NCI-H82 (cell line): ENCODE data around the gene KRT6B.

Experiments used
- DNase-seq: peaks from one replicate; lab custom pipeline; 2025; lab: John Stamatoyannopoulos, UW

KRT6B gene

DNA sequence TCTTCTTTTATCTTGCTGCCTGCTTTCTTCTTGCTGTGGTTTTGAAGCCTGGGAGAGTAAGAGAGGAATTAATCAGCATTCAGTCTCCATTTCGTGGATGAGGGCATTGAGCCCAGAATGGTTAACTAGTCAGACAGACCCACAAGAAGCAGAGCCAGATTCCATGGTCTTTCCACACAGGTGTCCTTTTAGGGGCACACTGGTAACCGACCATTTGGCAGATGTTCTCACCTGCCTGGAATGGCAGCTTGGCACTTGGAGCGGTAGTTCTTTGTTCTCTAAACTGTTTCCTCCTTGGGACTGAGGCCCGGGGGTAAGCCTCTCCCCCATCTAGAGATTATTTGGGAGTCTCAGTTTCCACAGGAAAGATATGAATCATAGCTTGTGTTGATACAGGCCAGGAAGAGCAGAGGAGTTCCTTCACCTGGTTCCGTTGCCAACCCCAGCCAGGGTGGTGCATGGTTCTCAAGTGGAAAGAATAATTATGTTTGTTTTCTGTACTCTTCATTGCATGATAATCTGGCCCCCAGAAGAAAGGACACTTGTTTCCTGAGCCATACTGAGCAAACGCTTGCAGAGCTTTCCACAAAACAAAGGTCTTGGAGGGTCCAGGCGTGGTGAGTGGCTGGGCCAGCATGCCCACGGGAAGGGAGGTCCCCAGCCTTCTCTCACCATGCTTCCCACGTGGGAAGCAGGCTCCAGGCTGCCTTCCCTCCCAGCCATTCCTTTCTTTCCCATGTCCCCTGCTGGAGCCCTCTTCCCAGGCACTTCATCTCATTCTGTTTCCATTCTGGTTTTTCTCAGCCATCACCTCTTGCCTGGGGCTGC is 15.7 kb downstream of the KRT6B start:
- no peak for DNase-seq

- no peak for DNase-seq
Measured at GRCh38 chr12:52435659-52435999, 16.3 kb downstream of the KRT6B start.

DNA sequence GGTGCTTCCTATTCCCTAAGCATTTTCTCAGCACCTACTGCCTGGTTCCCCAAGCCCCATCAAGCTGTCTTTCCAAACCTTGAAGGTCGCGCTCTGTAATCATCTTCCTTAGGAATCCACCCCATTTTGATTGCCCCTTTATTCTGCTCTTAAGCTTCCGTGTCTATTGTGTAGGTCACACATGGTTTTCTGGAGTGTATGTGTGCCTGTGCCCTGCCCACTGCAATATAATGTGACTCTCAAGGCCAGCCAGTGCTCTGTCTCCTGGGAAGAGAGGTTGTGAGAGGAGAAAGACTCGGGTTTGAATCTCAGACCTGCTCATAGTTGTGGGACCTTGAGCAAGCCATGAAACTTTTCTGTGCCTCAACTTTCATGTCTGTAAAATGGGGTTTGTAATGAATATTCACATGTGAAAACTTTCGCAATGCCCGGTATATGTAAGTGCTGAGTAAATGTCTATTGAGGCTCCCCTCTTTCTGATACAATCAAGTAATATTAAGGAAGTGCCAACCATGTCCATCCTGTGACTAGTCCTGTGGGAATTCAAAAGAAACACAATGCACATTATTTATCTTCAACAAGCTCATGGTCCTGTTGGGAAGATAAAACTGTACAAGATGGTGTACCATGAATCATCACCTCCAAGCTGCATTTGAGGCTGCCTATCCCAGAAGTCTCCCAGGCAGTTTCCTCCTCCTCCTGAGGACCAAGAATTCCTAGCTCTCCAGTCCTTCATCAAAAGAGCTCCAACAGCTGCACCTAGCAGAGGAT is 17.0 kb downstream of the KRT6B start:
- no peak for DNase-seq

DNA sequence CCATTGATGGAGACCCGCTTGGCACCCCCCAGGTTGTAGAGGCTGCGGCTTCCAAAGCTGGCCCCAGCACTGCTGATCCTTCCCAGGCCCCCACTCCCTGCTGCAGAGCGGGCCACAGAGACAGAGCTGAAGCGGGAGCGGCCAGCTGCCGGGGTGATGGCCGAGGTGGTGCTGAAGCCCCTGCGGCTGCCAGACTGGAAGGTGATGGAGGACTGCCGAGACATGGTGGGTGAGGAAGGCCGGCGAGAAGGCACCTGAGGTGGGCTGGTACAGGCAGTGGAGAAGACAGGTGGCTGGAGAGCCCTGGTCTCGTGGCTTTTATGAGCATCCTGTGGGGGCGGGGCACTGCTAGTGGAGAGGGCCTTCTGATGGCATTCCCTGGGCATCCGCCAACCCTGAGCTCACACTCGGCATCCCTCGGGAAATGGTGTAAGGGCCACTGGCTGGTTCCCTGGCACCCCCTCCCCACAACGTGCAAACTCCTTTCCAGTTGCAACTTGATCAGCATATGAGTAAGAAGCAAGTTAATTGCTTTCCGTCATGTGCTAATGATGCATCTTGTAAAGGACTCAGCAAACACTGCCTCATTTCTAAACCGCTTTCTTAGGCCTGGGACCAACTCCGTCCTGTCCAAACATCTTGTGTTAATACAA is 17.7 kb downstream of the KRT6B start, which contains the start of gene KRT75:
Gene KRT75, minus strand, starts transcription at position 291 of the 653 bp plus-strand sequence. Its CDS starts 67 bp downstream, at position 224.
- DNase-seq = no peak

DNA sequence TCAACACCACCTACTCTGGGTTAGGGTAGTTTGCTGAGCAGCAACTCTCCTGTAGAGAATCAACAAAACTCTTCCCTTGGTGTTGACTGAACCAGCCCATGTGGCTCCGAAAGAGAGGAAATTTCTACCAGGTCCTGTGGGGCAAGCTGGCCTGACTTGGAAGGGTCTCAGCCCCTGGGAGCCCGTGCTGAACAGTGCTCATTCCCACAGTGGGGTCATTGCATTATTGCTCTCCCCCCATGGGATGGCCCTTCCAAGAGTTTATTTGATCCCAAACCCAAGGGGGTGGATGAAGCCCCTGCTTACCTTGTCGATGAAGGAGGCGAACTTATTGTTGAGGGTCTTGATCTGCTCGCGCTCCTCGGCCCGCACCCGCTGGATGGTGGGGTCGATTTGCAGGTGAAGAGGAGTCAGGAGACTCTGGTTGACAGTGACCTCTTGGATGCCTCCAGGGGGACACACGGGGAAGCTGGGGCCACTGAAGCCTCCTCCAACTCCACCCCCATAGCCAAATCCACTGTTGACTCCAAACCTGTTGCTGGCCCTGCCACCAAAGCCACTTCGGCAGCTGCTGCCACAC is 18.4 kb downstream of the KRT6B start:
- DNase-seq = no peak

DNA sequence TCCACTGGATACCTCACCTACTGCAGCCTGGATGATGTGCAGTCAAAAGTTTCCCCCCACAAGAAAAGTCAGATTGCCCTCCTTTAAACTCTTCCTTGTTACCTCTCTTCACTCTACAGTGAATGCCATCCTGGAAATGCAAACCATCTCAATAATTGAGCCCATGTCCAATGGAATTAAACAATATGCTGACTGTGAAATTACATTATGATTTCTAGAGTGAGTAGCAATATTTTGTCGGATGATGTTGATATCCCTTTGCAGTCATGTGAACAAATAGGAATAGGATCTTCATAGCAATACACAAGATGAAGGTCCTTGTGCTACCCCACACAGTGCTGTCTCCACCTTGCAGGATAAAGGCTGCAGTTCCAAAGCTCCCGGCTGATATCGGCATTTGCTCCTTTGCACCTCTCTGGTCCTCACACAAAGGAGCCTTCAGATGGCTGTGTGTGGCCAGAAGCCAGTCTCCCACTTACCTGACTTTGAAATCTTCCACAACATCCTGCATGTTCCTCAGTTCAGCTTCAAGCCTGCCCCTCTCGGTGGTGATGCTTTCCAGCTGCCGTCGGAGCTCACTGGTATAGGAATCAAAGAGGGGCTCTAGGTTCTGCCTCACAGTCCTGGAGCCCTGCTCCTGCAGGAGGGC is 19.3 kb downstream of the KRT6B start:
- DNase-seq = no peak

GRCh38 chr12:52428121-52428520 is 23.8 kb downstream of the KRT6B start:
- no peak for DNase-seq

- DNase-seq = no peak
Measured at GRCh38 chr12:52427083-52427482, 24.9 kb downstream of the KRT6B start.

DNA sequence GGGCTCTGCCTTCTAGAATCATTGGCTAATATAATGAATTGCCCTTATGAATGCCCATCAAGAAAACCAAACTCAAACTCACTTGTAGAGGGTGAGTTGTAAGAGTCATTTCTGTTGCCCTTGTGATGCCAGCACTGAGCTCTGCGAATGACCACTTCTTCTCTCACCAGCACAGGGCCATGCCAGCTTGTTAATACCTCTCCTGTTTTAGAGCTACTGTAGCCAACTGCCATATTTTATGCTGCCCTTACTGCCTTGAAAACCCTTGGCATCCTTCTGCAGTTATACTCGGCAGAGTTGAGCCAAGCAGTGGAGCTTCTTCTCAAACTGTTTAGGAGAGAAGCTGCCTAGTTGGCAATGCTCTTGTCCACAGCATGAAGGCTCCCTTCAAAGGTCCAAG is 25.9 kb downstream of the KRT6B start:
- no peak for DNase-seq

GRCh38 chr12:52425466-52425865 is 26.5 kb downstream of the KRT6B start:
- DNase-seq = no peak

- no peak for DNase-seq
Measured at GRCh38 chr12:52423661-52424500, 28.1 kb downstream of the KRT6B start.

DNA sequence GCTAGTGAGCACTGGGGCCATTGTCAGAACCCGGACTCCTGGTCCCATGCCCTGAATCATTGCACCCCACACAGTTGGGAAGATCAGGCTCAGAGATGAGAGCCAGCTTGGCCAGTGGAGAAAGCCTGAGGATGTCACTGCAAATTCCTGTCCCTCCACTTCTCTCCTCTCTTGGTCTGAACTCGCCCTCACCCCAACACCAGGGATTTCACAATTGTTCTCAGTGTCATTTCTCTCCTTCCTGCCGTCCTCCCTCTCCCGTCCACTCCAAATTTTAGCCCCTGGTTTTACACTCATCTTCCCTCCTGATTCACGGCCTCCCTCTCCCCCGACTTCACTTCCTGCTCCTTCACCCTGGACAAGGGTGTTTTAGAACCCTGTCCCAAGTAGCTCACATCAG is 28.9 kb downstream of the KRT6B start:
- DNase-seq = no peak

- no peak for DNase-seq
Measured at GRCh38 chr12:52419656-52420055, 32.3 kb downstream of the KRT6B start.

GRCh38 chr12:52418576-52419110 is 33.3 kb downstream of the KRT6B start:
- no peak for DNase-seq

GRCh38 chr12:52417740-52418139 is 34.2 kb downstream of the KRT6B start:
- no peak for DNase-seq

DNA sequence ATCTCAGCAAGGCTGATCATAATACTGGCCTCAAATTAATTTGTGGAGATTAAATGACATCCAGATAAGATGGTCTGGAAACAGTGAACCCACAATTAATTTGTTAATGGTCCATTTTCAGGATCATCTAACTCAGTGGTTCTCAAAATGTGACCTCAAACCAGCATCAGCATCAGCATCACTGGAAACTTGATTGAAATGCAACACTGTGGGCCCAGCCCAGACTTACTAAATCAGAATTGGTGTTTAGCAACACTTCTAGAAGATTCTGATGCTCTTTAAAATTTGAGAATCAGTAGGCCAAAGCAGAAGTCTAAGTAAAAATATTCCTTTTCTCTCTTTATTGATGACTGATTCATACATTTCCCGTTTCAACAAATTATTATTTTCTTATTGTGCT is 35.2 kb downstream of the KRT6B start:
- DNase-seq = no peak

- DNase-seq = no peak
Measured at GRCh38 chr12:52415870-52416750, 35.8 kb downstream of the KRT6B start.

DNA sequence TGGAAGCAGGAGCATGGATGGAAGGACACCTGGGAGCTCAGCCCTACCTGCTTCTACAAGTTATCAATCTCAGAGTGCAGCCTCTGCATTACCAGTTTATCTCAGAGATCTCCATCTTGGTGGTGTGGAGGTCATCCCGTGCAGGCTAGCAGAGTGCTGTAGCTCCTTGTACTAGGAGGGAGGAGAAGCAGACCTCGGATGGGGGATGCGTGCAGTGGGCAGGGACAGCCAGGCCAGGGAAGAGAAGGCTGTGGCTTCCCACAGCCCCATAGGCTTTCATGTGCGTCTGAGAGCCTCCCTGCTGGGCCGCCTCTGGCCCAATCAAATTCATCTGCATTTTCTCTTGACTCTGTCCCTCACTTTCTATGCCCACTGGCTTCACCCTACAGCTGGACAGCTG is 37.0 kb downstream of the KRT6B start:
- DNase-seq = no peak

GRCh38 chr12:52413782-52414345 is 38.1 kb downstream of the KRT6B start:
- DNase-seq = no peak
